GM19438 (cell line): ENCODE results near the gene FABP6.
"Not testable (repeated sequence)": the region's sequence is repeated elsewhere in the genome, so short reads cannot be mapped to it uniquely, and the experiment has no call there.

Experiments
- ATAC-seq: cut with Tn5 transposase; IDR thresholded peaks from one replicate; pipeline ENCODE4 v1.9.1; 2021; ENCODE audit warnings: low read depth; ENCODE audit not compliant: unreplicated experiment

Gene FABP6

GRCh38 chr5:160213537-160213936 lies 15.8 kb upstream of the FABP6 start:
- ATAC-seq, result no peak

DNA sequence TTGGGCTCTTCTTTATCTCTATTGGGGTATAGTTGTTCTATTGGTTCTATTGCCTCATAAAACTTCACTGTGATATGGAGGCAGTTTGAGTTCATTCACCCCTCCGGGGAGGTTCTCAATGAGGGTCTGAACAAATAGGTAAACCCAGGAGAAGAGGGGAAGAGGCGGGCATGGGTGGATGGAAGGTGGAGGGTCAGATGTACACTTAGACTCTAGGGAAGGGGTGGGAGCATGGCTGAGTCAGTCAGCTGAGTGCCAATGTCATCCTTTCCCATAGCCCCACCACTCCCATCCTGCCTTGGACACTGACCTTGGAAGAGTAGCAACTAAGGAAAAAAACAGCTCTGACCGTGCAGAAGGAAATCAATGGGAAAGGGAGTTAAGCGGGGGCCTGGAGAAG lies 9.9 kb upstream of the FABP6 start:
- ATAC-seq, result no peak

- ATAC-seq, result no peak
Observed at GRCh38 chr5:160221082-160221481, 8.2 kb upstream of the FABP6 start.

DNA sequence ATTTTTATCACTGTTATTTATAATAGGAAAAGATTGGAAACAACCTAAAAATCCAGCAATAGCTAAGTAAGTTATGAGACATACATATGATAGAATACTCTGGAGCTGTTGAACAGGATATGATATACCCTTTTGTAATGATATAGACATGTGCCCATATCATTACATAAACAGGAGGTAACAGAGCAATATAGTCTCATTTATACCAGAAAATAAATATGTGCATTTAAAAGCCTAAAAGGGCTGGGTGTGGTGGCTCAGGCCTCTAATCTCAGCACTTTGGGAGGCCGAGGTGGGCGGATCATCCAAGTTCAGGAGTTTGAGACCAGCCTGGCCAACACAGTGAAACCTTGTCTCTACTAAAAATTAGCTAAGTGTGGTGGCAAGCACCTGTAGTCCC lies 2.3 kb upstream of the FABP6 start:
- no peak for ATAC-seq

DNA sequence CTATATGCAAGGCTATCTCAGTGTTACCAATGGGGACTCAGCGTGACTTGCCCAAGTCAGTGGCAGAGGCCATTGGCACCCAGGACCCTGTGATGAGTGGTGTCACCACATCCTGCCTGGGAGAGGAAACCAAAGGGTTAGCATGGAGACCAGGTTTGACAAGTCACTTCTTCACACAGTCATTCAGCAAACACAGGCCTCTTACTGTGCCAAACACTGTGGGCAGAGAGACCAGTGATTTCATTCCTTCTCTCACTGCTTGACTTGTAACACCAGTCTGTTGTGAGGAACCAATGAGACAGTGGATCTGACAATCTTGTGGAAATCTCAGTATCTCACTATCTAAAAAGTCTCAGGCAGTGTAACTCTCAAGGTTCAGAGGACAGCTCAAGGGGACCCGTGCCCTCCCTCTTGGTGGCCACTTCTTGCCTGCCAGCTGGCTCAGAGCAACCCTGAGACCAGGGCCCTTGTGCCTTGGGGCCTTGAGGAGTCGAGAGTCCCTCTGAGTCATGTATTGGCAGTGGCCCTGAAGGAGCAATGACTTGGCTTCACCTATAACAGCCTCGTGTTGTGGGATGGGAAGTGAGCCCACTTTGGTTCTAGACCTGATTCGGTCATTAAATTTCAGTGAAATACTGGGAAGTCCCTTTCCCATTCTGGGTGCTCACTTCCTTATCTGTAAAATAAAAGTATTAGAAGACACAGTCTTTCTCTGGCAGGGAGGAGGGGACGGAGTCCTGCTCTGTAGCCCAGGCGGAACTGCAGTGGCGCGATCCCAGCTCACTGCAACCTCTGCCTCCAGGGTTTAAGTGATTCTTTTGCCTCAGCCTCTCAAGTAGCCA lies 1.6 kb downstream of the FABP6 start:
- ATAC-seq, result no peak

GRCh38 chr5:160231783-160232342 lies 2.6 kb downstream of the FABP6 start:
- no peak for ATAC-seq

- ATAC-seq, result no peak
Observed at GRCh38 chr5:160233215-160233614, 3.9 kb downstream of the FABP6 start.

DNA sequence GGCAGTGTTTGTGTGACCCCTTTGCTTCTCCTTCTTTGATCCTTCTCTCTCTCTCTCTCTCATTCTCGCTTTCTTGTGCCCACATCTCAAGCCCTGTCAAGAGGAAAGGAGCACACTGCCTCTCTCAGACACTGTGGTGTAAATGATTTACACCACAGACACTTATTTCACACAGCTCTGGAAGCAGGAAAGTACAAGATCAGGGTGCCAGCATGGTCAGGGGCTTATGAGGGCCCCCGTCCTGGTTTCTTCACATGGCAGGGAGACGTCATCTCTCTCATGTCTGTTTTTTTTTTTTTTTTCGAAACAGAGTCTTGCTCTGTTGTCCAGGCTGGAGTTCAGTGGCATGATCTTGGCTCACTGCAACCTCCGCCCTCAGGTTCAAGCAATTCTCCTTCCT lies 6.4 kb downstream of the FABP6 start:
- ATAC-seq, result no peak

DNA sequence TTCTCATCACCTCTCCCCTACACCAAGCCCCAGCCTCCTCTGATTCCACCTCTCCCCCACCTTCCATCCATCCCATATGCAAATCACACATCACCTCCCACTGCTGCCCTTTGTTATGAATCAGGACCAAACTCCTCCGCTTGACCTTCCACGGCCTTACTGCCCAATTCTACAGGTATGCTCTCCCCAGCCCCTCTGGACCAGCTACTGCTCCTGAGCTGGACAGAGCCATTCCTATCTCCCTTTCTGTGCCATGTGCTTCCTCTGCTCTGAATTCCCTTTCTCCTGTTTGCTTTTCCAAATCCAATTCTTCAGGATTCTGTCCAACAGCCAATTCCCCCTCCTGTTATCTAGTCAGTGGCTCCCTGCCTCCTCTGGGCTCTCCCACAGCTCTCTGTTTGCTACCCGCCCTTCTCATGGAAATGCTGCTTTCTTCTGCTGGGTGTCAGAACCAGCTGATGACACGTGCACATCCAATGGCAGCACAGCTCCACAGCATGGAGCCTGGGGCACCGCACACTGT lies 8.3 kb downstream of the FABP6 start:
- ATAC-seq, result no peak

DNA sequence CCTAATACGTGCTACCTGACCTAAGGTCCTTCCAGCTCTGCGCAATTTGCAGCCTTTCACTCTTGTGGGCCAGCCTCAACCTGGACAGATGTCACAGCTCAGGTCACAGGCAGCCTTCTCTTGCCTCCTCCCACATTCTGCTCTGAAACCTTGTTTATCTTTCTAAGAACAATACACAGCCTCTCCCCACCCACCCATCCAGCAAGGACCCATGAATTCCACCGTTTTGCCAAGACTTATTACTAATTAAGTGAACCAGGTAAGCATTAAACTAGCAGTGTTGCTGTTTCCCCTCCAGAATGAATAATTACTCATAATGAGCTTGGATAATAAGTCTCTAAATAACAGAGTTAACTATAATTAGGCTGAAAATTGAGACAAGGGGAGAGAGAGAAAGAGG lies 11.0 kb downstream of the FABP6 start:
- no peak for ATAC-seq

GRCh38 chr5:160242145-160242544 lies 12.8 kb downstream of the FABP6 start:
- no peak for ATAC-seq

- no peak for ATAC-seq
Observed at GRCh38 chr5:160245506-160246086, 16.3 kb downstream of the FABP6 start.

GRCh38 chr5:160249570-160249969 lies 20.3 kb downstream of the FABP6 start:
- ATAC-seq, result not testable (repeated sequence)

DNA sequence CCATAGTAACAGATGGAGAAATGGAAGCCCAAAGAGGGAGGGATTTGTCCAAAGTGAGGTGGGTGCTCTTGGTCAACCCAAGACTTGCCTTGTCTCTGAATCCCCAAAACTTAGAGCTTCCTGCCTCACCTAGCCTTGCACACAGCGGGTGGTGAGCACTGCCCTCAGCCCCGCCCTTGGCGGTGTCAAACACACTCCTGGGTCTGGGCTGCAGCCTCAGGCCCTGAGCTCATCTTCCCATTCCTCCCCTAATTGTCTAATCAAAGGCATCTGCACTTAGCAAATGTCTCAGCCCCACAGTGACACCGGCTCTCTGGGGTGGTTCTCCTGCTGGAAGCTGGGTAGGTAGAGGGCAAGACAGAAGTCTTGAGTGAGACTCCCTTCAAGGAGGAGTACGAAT lies 20.9 kb downstream of the FABP6 start:
- no peak for ATAC-seq

GRCh38 chr5:160250826-160251225 lies 21.5 kb downstream of the FABP6 start:
- no peak for ATAC-seq

DNA sequence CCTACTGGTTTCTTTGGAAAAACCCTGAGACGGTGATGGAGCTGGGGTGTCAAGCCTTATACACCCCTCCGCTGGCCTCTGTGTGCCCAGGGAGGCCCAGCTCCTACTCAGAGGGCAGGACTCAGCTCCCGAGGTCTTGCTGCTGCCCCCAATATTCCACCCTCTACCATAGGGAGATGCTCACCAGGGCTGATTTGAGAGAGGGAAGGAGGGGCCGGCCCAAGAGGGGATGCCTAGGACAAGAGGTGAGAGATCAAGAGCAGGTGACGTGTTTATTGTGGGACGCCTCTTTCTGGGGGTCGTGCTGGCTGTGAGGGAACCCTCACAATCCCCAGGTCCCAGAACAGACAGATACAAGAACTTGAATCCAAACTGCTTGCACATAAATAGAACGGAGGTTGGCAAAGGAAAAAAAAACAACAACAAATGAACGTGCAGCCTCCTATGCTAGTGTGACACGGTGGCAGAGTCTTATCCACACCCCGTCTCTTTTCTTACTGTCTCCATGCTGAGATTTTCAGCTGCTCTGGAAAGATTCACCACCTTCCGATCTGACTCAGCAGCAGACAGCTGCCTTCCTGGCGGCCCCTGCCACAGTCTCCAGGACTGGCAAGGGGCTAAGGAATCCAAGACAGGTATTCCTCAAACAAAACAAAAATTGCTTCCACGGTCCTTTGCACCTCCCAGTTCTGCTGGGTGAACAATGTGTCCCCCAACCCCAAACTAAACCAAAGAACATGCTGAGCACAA lies 22.3 kb downstream of the FABP6 start:
- ATAC-seq, result no peak

- no peak for ATAC-seq
Observed at GRCh38 chr5:160252916-160253315, 23.6 kb downstream of the FABP6 start.

GRCh38 chr5:160253441-160253840 lies 24.1 kb downstream of the FABP6 start:
- no peak for ATAC-seq

DNA sequence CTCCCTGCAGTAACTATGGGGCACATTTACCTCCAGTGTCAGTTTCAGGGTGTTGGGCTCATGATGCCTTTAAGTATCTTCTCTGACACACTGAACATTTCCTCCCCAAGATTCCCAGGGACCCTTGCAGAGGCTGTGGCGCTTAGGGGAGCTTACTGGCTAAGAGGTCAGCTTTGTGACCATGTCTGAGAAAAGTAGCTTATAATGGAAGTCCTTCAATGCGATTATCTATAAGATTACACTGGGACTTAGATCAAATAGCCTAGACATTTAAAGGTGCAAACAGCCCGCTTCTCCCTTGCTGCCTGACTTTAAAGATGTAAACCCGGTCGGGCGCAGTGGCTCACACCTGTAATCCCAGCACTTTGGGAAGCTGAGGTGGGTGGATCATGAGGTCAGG lies 25.4 kb downstream of the FABP6 start:
- ATAC-seq, result no peak

- ATAC-seq, result no peak
Observed at GRCh38 chr5:160259341-160259740, 30.0 kb downstream of the FABP6 start.
